Breast epithelium (tissue), 3 donors: ENCODE results near the gene SPHK2.

ENCODE experiments used
- POLR2A ChIP-seq: fragments of 450-650 bp; IDR thresholded peaks from one replicate; pipeline ENCODE4 v1.6.1; 2016; ENCODE audit warnings: antibody characterized with exemption, mild to moderate bottlenecking, moderate library complexity
- POLR2AphosphoS5 ChIP-seq, 3 donors: sonication (generic); formaldehyde crosslinking; IDR thresholded peaks; one replicate each; pipeline ENCODE4 v1.6.1; 2017; ENCODE audit warnings: antibody characterized with exemption in 3 of 3

DNA sequence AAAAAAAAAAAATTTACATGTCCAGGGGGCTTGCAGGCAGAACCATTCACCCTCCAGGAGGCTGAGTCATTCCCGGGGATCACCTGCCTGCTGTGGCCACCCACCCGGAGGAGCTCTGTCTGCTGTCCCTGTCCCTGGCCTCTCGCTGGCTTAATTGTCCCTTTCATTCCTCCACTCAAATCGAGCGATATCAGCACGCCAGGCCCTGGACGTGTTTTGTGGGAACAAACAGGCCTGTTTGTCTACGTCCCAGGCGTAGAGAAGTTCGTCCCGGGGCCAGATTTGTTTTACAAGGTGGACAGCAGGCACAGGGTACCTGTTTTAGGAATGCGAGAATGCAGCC is 46.2 kb upstream of the SPHK2 start:
- no peak for TF ChIP-seq POLR2A
- no peak for TF ChIP-seq POLR2AphosphoS5 (IDR thresholded peaks at IDR 0.05)
